KMS-11 (cell line): Measurements from ENCODE around the gene MYO18B.

Experiments
- H2AFZ ChIP-seq: fragments of 200-600 bp; sonication (generic); 2 replicates; pipeline ENCODE4 v1.6.1; 2016; ENCODE audit warnings: antibody characterized with exemption, mixed run types, low read depth
- H3K27ac ChIP-seq: fragments of 200-600 bp; sonication (generic); 2 replicates; pipeline ENCODE4 v1.6.1; 2016; ENCODE audit warnings: mild to moderate bottlenecking, mixed run types
- H3K27me3 ChIP-seq: fragments of 200-600 bp; sonication (generic); 2 replicates; pipeline ENCODE4 v1.6.1; 2017; ENCODE audit warnings: mild to moderate bottlenecking, low read depth, mixed run types, moderate library complexity; ENCODE audit not compliant: insufficient read depth
- H3K36me3 ChIP-seq: fragments of 200-600 bp; sonication (generic); 2 replicates; pipeline ENCODE4 v1.6.1; 2017; ENCODE audit warnings: mild to moderate bottlenecking, mixed run types; ENCODE audit not compliant: insufficient read depth
- H3K4me1 ChIP-seq: fragments of 200-600 bp; sonication (generic); 2 replicates; pipeline ENCODE4 v1.6.1; 2016; ENCODE audit warnings: mild to moderate bottlenecking, low read depth, mixed run types; ENCODE audit not compliant: poor library complexity, severe bottlenecking
- H3K4me2 ChIP-seq: fragments of 200-600 bp; sonication (generic); 2 replicates; pipeline ENCODE4 v1.7.0; 2016; ENCODE audit warnings: mild to moderate bottlenecking, mixed run types
- H3K4me3 ChIP-seq: fragments of 200-600 bp; sonication (generic); IDR thresholded peaks from 2 replicates; pipeline ENCODE4 v1.6.1; 2017; ENCODE audit warnings: low read depth, low read length, mixed read lengths; ENCODE audit not compliant: insufficient read depth
- H3K79me2 ChIP-seq: fragments of 200-600 bp; sonication (generic); 2 replicates; pipeline ENCODE4 v1.6.1; 2016; ENCODE audit warnings: low read depth, mixed run types; ENCODE audit not compliant: insufficient read depth
- H3K9ac ChIP-seq: fragments of 200-600 bp; sonication (generic); 2 replicates; pipeline ENCODE4 v1.6.1; 2016; ENCODE audit warnings: mild to moderate bottlenecking, mixed run types
- H4K20me1 ChIP-seq: fragments of 200-600 bp; sonication (generic); 2 replicates; pipeline ENCODE4 v1.6.1; 2016; ENCODE audit warnings: mild to moderate bottlenecking, mixed run types; ENCODE audit not compliant: insufficient read depth
- CTCF ChIP-seq: fragments of 200-600 bp; sonication (generic); conservative IDR thresholded peaks from 2 replicates; pipeline ENCODE4 v1.6.1; 2017; ENCODE audit warnings: low read depth, mild to moderate bottlenecking, antibody characterized with exemption, low read length, moderate library complexity, mixed read lengths

The MYO18B gene

DNA sequence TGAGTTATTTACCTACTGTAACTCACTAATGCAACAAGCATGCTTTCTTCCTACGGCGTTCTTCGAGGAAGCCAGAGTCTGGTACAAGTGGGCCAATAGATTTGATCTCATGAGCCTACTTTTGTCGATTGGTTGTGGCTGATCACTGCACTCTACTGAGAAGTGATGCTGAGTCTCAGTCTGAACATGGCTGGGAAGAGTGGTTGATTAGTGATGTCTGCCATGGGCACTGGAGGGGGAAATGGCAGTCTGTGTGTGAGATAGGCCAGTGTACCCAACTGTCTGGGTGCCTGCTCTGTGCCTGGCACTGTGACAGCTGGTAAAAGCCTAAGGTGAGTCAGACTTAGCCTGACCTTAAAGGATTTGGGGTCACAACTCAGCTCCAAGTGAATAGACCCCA lies 28.3 kb downstream of the MYO18B start:
- H3K79me2 ChIP-seq: no peaks in the 10 kb centered on the region
- no peak overlapping the region for H3K27ac ChIP-seq
- H2AFZ ChIP-seq: no peak overlapping the region
- no peaks in the 10 kb centered on the region for H3K36me3 ChIP-seq
- H3K4me3 ChIP-seq: no peak overlapping the region
- no peak for TF ChIP-seq CTCF
- H3K9ac ChIP-seq: no peak overlapping the region
- H3K27me3 ChIP-seq: no peaks in the 10 kb centered on the region
- no peaks in the 10 kb centered on the region for H3K4me1 ChIP-seq
- no peak overlapping the region for H3K4me2 ChIP-seq
- H4K20me1 ChIP-seq: no peaks in the 10 kb centered on the region

DNA sequence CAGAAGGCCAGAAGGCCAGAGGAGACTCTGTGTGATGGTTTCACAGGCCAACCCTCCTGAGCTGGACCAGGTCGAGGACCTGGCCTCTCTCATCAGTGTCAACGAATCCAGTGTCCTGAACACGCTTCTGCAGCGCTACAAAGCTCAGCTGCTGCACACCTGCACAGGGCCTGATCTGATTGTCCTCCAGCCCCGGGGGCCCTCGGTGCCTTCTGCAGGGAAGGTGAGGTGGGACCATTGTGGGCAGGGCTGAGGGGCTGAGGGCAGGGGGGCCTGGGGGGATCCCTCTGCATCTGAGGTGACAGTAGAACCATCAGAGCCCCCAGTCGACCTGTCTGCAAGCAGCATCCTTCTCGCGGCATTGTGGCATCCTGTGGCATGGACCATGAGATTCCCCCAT lies 30.3 kb downstream of the MYO18B start:
- no peaks in the 10 kb centered on the region for H4K20me1 ChIP-seq
- no peak overlapping the region for H3K9ac ChIP-seq
- no peak overlapping the region for H2AFZ ChIP-seq
- H3K4me2 ChIP-seq: no peak overlapping the region
- no peak for TF ChIP-seq CTCF
- H3K4me3 ChIP-seq: no peak overlapping the region
- no peaks in the 10 kb centered on the region for H3K27me3 ChIP-seq
- no peaks in the 10 kb centered on the region for H3K4me1 ChIP-seq
- H3K79me2 ChIP-seq: no peaks in the 10 kb centered on the region
- no peaks in the 10 kb centered on the region for H3K36me3 ChIP-seq
- H3K27ac ChIP-seq: no peak overlapping the region

DNA sequence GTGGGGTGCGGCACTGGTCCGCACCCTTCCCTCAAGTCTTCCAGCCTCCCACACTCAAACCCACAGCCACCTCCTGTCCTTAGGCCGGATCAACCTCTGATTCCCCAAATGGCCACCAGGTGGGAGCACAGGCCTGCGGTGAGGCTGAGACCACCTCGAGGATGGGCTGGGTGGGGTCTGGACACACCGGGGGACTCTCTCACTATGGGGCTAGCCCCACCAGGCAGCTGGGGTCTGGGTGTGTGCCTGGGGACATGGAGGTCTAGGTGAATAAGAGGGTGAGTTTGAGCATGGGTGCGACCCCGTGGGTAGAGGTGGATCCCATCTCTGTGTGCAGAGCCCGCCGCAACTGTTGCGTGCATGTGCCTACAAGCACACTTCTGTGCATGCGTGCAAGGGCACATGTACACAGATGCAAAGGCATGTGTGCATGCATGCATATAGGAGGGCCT lies 32.6 kb downstream of the MYO18B start:
- Histone ChIP-seq H3K4me3 (no peak overlapping the region), H3K4me2 (no peak overlapping the region), H3K27ac (no peak overlapping the region), H3K9ac (no peak overlapping the region), H3K79me2 (no peaks in the 10 kb centered on the region), H3K4me1 (no peaks in the 10 kb centered on the region), H4K20me1 (no peaks in the 10 kb centered on the region), H3K27me3 (no peaks in the 10 kb centered on the region), H3K36me3 (no peaks in the 10 kb centered on the region), H2AFZ (no peak overlapping the region)
- TF ChIP-seq CTCF: peak; percentile 65

GRCh38 chr22:25775531-25775930 lies 33.5 kb downstream of the MYO18B start:
- TF ChIP-seq CTCF: no peak
- Histone ChIP-seq H3K4me1 (no peaks in the 10 kb centered on the region), H3K79me2 (no peaks in the 10 kb centered on the region), H3K27me3 (no peaks in the 10 kb centered on the region), H4K20me1 (no peaks in the 10 kb centered on the region), H2AFZ (no peak overlapping the region), H3K9ac (no peak overlapping the region), H3K4me2 (no peak overlapping the region), H3K27ac (no peak overlapping the region), H3K4me3 (no peak overlapping the region), H3K36me3 (no peaks in the 10 kb centered on the region)
